Cortex of kidney (tissue), 1 donor: Measurements from ENCODE around the gene RAP1GAP.
"Not testable (repeated sequence)": the region's sequence is repeated elsewhere in the genome, so short reads cannot be mapped to it uniquely, and the experiment has no call there.

Experiments used
- DNase-seq: peaks from one replicate; lab custom pipeline; 2025; lab: John Stamatoyannopoulos, UW

Gene RAP1GAP

DNA sequence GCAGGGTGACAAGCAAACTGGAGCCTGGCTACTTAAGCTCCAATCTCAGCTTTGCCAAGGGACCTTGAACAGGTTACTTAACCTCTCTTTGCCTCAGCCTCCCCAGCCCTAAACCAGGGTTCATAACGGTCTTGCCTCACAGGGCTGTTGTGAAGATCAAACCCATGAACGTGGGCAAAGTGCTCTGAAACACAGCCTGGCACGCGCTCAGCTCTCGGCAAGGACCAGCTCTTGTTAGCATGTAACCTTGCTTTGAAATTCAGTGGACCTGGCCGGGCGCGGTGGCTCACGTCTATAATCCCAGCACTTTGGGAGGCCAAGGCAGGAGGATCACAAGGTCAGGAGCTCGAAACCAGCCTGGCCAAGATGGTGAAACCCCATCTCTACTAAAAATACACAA lies 24.8 kb downstream of the RAP1GAP start:
- no peak for DNase-seq

DNA sequence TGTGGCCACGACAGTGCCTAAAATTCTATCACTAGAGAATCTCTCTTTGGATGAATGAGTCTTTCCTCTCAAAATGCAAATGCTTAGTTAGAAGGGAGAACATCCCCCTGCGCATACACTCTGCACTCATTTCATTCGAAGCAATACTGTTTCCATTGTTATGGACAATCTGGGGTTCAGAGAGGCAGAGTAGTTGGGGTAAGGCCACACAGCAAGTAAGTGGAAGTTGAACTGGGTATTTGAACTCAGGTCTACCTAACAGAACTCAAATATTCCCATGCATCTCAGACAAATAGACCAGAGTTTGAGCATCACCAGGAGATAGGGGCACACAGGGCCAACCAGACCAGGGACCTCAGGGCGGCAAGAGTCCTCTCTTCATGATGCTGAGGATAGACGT lies 25.5 kb downstream of the RAP1GAP start:
- DNase-seq = no peak

DNA sequence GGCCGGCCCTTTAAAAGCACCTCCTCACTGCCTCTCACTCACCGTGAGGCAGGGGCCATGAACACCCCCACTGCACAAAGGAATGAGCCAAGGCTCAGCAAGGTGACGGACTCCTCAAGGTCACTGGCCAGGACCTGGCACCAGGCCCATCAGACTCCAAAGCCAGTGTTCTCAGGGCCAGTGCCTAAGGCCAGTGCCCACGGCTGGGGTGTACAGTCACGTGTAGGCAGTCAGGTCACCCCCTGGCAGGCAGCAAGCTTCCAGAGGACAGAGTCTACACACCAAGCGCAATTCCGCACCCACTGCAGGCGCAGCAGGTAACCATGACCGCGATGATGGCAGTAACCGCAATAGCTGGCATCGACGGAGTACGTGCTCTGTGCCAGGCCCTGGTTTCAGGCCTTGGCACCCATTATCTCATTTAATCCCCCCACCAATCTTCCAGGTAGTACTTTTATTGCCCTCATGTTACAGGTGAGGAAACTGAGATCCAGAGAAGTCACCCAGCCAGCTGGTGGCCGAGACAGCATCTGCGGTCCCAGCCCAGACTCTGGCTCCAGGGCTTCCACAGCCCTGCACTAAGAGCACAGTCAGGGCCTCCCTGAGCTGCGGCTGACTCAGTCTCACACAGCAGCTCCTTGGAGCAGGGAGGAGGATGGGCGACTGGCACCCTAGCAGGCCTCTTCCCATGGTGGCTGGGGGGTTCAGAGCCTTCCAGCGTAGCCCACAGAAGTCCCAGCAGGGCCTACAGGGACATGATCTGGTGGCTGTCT lies 27.0 kb downstream of the RAP1GAP start:
- DNase-seq = no peak

DNA sequence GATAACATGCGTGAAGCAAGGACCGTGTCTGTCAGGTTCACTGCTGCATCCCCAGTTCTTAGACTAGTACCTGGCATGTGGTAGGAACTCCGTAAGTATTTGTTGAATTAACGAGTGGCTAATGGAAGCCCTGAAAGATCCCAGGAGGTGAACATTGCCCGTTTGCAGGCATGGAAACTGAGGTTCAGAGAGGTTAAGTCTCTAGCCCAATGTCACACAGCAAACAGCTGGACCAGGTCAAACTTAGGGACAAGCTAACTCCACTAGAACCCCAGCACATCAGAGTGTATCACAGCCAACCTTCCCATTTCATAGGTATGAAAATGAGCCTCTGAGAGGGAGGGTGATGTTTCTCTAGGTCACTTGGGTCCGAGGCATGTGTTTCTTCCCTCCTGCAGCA lies 27.6 kb downstream of the RAP1GAP start:
- no peak for DNase-seq

- no peak for DNase-seq
Measured at GRCh38 chr1:21641076-21641475, 28.1 kb downstream of the RAP1GAP start.

- no peak for DNase-seq
Measured at GRCh38 chr1:21640653-21641052, 28.5 kb downstream of the RAP1GAP start.

GRCh38 chr1:21639594-21640041 lies 29.5 kb downstream of the RAP1GAP start:
- no peak for DNase-seq

DNA sequence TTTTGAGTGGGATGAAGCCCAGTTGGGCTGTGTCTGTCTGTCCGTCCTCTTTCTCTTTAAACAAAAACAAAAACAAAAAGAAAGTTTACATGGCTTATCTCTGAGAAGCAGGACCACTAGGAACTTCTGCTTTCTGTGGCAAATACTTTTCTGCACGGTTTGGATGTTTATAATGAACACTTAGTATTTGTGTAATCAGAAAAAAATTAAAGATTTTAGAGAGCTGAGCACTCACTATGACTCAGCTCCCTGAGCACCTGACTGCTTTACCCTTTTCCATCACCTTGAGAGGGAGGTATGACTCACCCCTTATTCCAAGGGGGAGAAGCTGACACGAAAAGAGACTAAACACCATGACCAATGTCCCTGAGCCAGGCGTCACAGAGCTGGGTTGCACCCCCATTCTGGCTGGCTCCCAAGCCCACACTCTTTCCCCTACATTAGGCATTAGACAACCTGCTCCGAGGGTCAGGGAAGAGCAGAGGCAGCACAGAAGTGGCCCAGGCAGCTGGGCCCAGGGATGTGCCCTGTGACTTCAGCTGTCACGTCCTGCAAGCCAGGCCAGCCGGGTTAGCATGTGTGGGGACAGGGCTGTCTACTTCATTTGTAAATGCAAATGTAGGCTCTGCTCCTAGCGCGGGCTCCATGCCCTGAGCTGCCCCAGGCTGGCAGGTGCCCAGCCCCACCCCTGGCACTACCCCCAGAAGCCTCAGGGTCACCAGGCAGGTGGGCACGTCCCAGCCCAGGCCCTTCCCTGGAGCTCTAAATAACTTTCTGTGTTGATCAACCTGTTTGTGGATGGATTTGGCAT lies 30.4 kb downstream of the RAP1GAP start:
- DNase-seq = no peak

DNA sequence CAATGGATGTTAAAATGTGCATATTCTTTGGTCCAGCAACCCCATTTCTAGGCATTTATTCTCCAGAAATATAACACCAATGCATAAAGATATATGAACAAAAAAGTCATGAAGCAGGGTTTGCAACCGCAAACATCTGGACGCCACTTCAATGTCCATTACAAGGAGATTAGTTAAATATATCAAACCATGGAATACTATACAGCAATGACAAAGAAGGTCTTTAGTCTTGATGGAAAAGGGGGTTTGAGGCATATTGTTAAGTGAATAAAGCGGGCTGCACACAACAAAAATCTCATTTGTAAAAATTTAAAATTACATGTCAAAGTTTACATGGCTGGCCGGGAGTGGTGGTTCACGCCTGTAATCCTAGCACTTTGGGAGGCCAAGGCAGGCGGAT lies 31.6 kb downstream of the RAP1GAP start:
- no peak for DNase-seq

GRCh38 chr1:21636029-21636428 lies 33.1 kb downstream of the RAP1GAP start:
- no peak for DNase-seq

DNA sequence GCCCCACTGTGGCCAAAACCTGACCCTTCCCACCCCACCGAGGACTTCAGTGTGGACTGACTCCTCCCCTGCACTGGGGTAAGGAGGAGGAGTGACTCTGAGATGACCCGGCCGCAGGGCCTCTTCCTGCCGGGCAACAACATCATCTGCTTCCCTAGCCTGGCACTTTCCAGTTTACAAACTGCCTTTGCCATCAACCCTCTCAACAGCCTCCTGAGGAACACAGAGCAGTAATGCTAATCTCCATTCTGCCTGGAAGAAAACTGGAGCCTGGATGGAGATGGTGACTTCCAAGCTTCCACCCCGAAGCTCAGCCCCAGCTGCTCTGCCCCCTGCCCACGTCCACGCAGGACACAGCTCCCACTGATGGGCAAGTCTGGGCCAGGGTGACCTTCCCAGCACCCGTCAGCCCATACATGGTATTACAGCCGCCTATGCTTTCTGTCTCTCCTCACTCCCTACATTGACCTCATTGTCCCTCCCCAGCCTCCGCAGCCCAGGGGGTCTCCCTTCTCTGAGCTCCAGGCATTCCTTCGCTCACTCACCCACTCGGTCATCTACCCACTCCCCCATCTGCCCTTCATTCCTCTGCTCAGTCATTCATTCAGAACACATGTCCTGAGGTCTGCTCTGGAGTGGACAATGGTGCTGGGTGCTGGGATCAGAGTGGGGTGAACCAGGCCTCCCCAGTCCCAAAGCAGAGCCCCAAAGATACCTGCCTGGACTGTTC lies 34.2 kb downstream of the RAP1GAP start:
- no peak for DNase-seq

DNA sequence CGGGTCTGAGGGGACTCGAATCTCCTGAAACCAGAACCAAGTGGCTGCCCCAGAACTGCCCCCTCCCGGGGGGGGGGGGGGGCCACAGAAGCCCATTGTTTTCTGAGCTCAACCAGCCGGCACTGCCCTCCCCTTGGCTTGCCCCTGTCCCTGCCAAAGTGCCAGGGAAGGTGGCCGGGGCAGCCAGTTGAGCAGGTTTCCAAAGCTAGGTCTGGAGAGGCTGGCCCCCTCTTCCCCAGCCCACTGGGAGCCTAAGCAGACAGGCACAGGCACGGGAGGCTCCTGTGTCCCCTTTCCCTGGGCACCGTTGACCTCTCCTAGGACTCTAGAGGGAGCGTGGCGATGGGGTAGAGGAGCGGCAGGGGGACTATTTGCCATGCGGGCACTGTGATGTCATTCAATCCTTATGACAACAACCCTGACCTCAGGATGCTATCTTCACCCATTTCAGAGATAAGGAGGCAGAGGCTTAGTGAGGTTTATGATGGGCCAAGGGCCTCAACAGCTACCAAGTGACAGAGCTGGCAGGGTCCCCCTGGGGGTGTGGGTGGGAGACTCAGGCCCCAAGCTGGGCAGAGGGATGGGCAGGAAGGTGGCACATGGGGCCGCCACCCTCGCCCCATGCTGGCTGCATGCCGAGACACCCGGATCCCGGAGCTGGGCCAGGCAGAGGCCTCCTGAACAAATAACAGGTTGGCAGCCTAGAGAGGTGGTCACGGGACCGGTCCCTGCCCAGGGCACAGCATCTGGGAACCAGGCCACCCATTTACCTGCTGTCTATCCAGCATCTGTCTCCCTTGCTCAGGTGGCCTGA lies 35.0 kb downstream of the RAP1GAP start:
- DNase-seq = no peak

- DNase-seq = no peak
Measured at GRCh38 chr1:21633141-21633755, 35.9 kb downstream of the RAP1GAP start.

GRCh38 chr1:21631944-21632887 lies 36.9 kb downstream of the RAP1GAP start:
- no peak for DNase-seq

DNA sequence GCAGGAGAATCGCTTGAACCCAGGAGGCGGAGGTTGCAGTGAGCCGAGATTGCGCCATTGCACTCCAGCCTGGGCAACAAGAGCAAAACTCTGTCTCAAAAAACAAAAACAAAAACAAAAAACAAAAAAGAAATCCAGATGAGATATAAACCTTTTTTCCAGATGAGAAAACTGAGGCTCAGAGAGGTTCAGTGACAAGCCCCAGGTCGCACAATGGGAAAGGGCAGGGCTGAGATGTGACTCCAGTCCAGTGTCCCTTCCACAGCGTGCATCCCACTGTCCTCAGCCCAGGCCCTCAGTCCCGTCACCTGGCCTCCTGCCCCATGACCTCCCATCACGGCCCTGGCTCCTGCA lies 37.6 kb downstream of the RAP1GAP start:
- not testable (repeated sequence) for DNase-seq

DNA sequence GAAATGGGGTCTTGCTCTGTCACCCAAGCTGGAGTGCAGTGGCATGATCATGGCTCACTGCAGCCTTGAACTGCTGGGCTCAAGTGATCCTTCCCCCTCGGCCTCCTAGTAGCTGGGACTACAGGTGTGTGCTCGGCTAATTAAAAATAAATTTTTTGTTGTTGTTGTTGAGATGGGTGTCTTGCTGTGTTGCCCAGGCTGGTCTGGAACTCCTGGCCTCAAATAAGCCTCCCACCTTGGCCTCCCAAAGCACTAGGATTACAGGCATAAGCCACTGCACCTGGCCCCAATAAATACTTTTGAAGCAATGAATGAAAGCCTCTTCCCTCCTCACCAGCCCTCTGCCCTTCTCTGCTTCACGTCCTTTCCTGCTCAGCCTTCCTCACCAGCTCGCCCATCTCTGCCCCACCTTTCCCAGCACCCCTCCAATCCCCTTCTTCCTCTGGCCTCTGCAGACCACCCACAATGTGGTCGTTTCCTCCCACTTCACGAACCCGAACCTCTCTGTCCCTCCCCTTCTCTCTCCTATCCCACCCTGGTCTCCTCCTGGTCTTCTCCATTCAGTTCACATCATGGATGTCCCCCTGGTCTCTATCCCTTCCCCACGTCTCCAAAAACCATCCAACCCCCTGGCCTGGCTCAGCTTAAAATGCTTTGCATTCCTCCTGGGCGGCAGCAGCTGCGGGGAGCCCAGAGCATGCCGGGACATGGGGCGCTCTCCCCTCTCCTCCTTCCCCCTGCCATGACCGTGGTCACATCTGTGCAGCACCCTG lies 38.4 kb downstream of the RAP1GAP start:
- no peak for DNase-seq

DNA sequence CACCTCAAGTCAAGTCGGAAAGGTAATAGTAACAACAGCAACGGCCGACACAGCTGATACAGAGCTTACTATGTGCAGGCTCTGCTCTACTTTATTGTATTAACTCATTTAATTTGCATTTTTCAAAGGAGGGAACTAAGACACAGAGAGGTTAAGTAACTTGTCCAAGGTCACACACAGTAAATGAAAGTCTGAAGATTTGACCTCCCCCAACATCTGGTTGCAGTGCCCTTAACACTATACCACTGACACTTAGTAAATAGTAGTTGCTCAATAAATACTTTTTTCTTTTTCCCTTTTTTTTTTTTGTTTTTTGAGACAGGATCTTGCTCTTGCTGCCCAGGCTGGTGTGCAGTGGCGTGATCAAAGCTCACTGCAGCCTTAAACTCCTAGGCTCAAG lies 39.2 kb downstream of the RAP1GAP start:
- no peak for DNase-seq

- DNase-seq = no peak
Measured at GRCh38 chr1:21628798-21629393, 40.3 kb downstream of the RAP1GAP start.

GRCh38 chr1:21626921-21627339 lies 42.2 kb downstream of the RAP1GAP start:
- DNase-seq = no peak
